Suprapubic skin (tissue), 4 donors: Measurements from ENCODE around the gene ATP9B. TPM values are rescaled to one million over a fixed set of nuclear protein-coding genes. Genes with fewer than 3 reads are reported as not detected.

Source experiments
- DNase-seq, 2 donors: peaks; one replicate each; pipeline ENCODE4 v3.0.0-alpha.2; 2019; ENCODE audit warnings: low spot score in 2 of 2
- H3K27ac ChIP-seq: fragments of 200-600 bp; sonication (generic); one replicate; pipeline ENCODE4 v1.5.1; 2019
- H3K27me3 ChIP-seq: fragments of 200-600 bp; sonication (generic); one replicate; pipeline ENCODE4 v1.5.1; 2019
- H3K36me3 ChIP-seq: fragments of 200-600 bp; sonication (generic); one replicate; pipeline ENCODE4 v1.5.1; 2019
- H3K4me1 ChIP-seq: fragments of 200-600 bp; sonication (generic); one replicate; pipeline ENCODE4 v1.5.1; 2019
- H3K4me3 ChIP-seq: fragments of 200-600 bp; sonication (generic); one replicate; pipeline ENCODE4 v1.5.1; 2019; ENCODE audit warnings: mild to moderate bottlenecking
- H3K9me3 ChIP-seq: fragments of 200-600 bp; sonication (generic); one replicate; pipeline ENCODE4 v1.5.1; 2019
- CTCF ChIP-seq, 2 donors: fragments of 200-600 bp in 1 of 2; fragments of 450-650 bp in 1 of 2; sonication (generic) in 1 of 2; IDR thresholded peaks; one replicate each; pipeline ENCODE4 v1.5.1; 2016 to 2019; ENCODE audit warnings: antibody characterized with exemption in 2 of 2, mild to moderate bottlenecking in 1 of 2, moderate library complexity in 1 of 2
- EP300 ChIP-seq: sonication (generic); formaldehyde crosslinking; IDR thresholded peaks from one replicate; pipeline ENCODE4 v1.6.1; 2017; ENCODE audit warnings: antibody characterized with exemption
- POLR2A ChIP-seq, 2 donors: fragments of 450-650 bp; IDR thresholded peaks; one replicate each; pipeline ENCODE4 v1.6.1; 2017; ENCODE audit warnings: antibody characterized with exemption in 2 of 2, mild to moderate bottlenecking in 2 of 2, moderate library complexity in 2 of 2
- POLR2AphosphoS5 ChIP-seq, 3 donors: sonication (generic); formaldehyde crosslinking; IDR thresholded peaks; one replicate each; pipeline ENCODE4 v1.6.1; 2017; ENCODE audit warnings: antibody characterized with exemption in 3 of 3
- WGBS: methylation state at CpG from one replicate; pipeline ENCODE4 v1.1.5; 2018; 5-methylcytosine and 5-hydroxymethylcytosine counted together
- total RNA-seq, 4 donors: library from RNA; depleted of rRNA; stranded (reverse); fragments of >200 nt; gene quantifications; one replicate each; pipeline ENCODE4 v1.1.0, GENCODE V29; 2016

The ATP9B gene
- total RNA-seq, 4 donors from 2014 or later, result 30.2 to 109 (median 37.4) TPM

- 87% methylated on average over 33 of the region's 38 CpGs for WGBS
- peak in 1 of 2 donors; percentile 70 for DNase-seq
- TF ChIP-seq EP300 (no peak), POLR2A (IDR thresholded peaks at IDR 0.05) (no peak), POLR2AphosphoS5 (IDR thresholded peaks at IDR 0.05) (no peak), CTCF (IDR thresholded peaks at IDR 0.05) (no peak)
- H3K27ac ChIP-seq, result no peak overlapping the region
- peak overlapping the region; percentile 58 for H3K4me3 ChIP-seq
- H3K4me1 ChIP-seq, result peaks cover 78% of the 10 kb centered on the region
- H3K9me3 ChIP-seq, result no peaks in the 10 kb centered on the region
- H3K36me3 ChIP-seq, result no peaks in the 10 kb centered on the region
- H3K27me3 ChIP-seq, result no peaks in the 10 kb centered on the region
Measured at GRCh38 chr18:79397830-79398761, 328.9 kb downstream of the ATP9B start.

GRCh38 chr18:79399275-79400081 lies 330.3 kb downstream of the ATP9B start:
- Histone ChIP-seq H3K9me3 (no peaks in the 10 kb centered on the region), H3K4me1 (peaks cover 83% of the 10 kb centered on the region), H3K4me3 (peak overlapping the region; percentile 76), H3K27me3 (no peaks in the 10 kb centered on the region), H3K27ac (peak overlapping the region; percentile 84), H3K36me3 (no peaks in the 10 kb centered on the region)
- DNase-seq, result peak in 1 of 2 donors; percentile 76
- TF ChIP-seq CTCF (IDR thresholded peaks at IDR 0.05) (no peak), POLR2AphosphoS5 (IDR thresholded peaks at IDR 0.05) (no peak), EP300 (no peak), POLR2A (IDR thresholded peaks at IDR 0.05) (no peak)
- WGBS, result 12% methylated on average over 37 of the region's 79 CpGs

GRCh38 chr18:79400091-79400590 lies 330.9 kb downstream of the ATP9B start:
- WGBS, result 0% methylated on average over 11 of the region's 71 CpGs
- TF ChIP-seq POLR2A (IDR thresholded peaks at IDR 0.05) (no peak), EP300 (no peak), CTCF (IDR thresholded peaks at IDR 0.05) (no peak), POLR2AphosphoS5 (IDR thresholded peaks at IDR 0.05) (no peak)
- Histone ChIP-seq H3K27ac (peak overlapping the region; percentile 84), H3K36me3 (no peaks in the 10 kb centered on the region), H3K27me3 (no peaks in the 10 kb centered on the region), H3K9me3 (no peaks in the 10 kb centered on the region), H3K4me1 (peaks cover 83% of the 10 kb centered on the region), H3K4me3 (peak overlapping the region; percentile 76)
- DNase-seq, result peak in 1 of 2 donors; percentile 85

GRCh38 chr18:79400591-79401381 lies 331.6 kb downstream of the ATP9B start:
- Histone ChIP-seq H3K9me3 (no peaks in the 10 kb centered on the region), H3K4me1 (peaks cover 83% of the 10 kb centered on the region), H3K27ac (peak overlapping the region; percentile 84), H3K4me3 (peak overlapping the region; percentile 76), H3K27me3 (no peaks in the 10 kb centered on the region), H3K36me3 (no peaks in the 10 kb centered on the region)
- TF ChIP-seq POLR2AphosphoS5 (IDR thresholded peaks at IDR 0.05) (no peak), POLR2A (IDR thresholded peaks at IDR 0.05) (no peak), EP300 (no peak), CTCF (IDR thresholded peaks at IDR 0.05) (no peak)
- WGBS, result 64% methylated on average over 17 of the region's 58 CpGs
- peak in 1 of 2 donors; percentile 76 for DNase-seq
